Activated CD4-positive, alpha-beta T cell treated with anti-CD3 and anti-CD28 coated beads for 36 hours (primary cell): Measurements from ENCODE around the gene C12orf54. TPM values are rescaled to one million over a fixed set of nuclear protein-coding genes. Genes with fewer than 3 reads are reported as not detected.

Experiments
- total RNA-seq, 2 experiments: library from RNA; stranded (reverse); gene quantifications; one replicate each; pipeline ENCODE4 v1.2.3, GENCODE V29; 2021

Gene C12orf54
- total RNA-seq, 2 experiments from 2014 or later = not detected

Other genes with a start within 250 kb of the C12orf54 start
- gene ZNF641, start 131.6 kb upstream of the C12orf54 start, total RNA-seq = 1 to 10 TPM; 5.6 to 6.2 TPM
- gene ANP32D, start 9.9 kb upstream of the C12orf54 start, total RNA-seq = not detected
- not detected for gene OR8S1, start 43.1 kb downstream of the C12orf54 start, total RNA-seq
- gene LALBA, start 87.5 kb downstream of the C12orf54 start, total RNA-seq = not detected
- gene KANSL2, start 199.7 kb downstream of the C12orf54 start, total RNA-seq = 10 to 100 TPM; 44.0 to 59.8 TPM
- gene CCNT1, start 234.2 kb downstream of the C12orf54 start, total RNA-seq = 10 to 100 TPM; 82.2 to 85.1 TPM